MM.1S (cell line): Measurements from ENCODE around the gene PSTK.

ENCODE experiments used
- DNase-seq: peaks from one replicate; pipeline ENCODE4 v3.0.0-alpha.2; 2015
- H2AFZ ChIP-seq: fragments of 300-600 bp; sonication (generic); 2 replicates; pipeline ENCODE4 v1.6.0; 2016; ENCODE audit warnings: antibody characterized with exemption, low read length
- H3F3A ChIP-seq: fragments of 300-600 bp; sonication (generic); 2 replicates; pipeline ENCODE4 v1.6.1; 2016; ENCODE audit warnings: mild to moderate bottlenecking, antibody characterized with exemption, low read length, moderate library complexity, mixed read lengths; ENCODE audit not compliant: insufficient read depth
- H3K27ac ChIP-seq: fragments of 300-600 bp; sonication (generic); 2 replicates; pipeline ENCODE4 v1.5.1; 2016; ENCODE audit warnings: mild to moderate bottlenecking, low read length
- H3K27me3 ChIP-seq: fragments of 300-600 bp; sonication (generic); replicated peaks from 2 replicates; pipeline ENCODE4 v1.6.0; 2016; ENCODE audit warnings: low read length; ENCODE audit not compliant: insufficient read depth
- H3K36me3 ChIP-seq: fragments of 300-600 bp; sonication (generic); replicated peaks from 2 replicates; pipeline ENCODE4 v1.6.1; 2016; ENCODE audit warnings: mild to moderate bottlenecking, low read length, mixed read lengths; ENCODE audit not compliant: insufficient read depth
- H3K4me1 ChIP-seq: fragments of 300-600 bp; sonication (generic); 2 replicates; pipeline ENCODE4 v1.6.1; 2016; ENCODE audit warnings: low read length, mixed read lengths
- H3K4me2 ChIP-seq: fragments of 300-600 bp; sonication (generic); 2 replicates; pipeline ENCODE4 v1.6.0; 2016; ENCODE audit warnings: low read depth, low read length
- H3K4me3 ChIP-seq: fragments of 300-600 bp; sonication (generic); 2 replicates; pipeline ENCODE4 v1.5.1; 2016; ENCODE audit warnings: low read length, mixed read lengths
- H3K79me2 ChIP-seq: fragments of 300-600 bp; sonication (generic); 2 replicates; pipeline ENCODE4 v1.6.1; 2016; ENCODE audit warnings: mixed run types, low read length, mixed read lengths
- H3K9ac ChIP-seq: fragments of 300-600 bp; sonication (generic); 2 replicates; pipeline ENCODE4 v1.6.1; 2016; ENCODE audit warnings: low read length, mixed read lengths
- H3K9me2 ChIP-seq: fragments of 300-600 bp; sonication (generic); replicated peaks from 2 replicates; pipeline ENCODE4 v1.6.1; 2016; ENCODE audit warnings: mild to moderate bottlenecking, low read length, mixed read lengths; ENCODE audit not compliant: insufficient read depth
- H3K9me3 ChIP-seq: fragments of 300-600 bp; sonication (generic); replicated peaks from 2 replicates; pipeline ENCODE4 v1.6.1; 2016; ENCODE audit warnings: mild to moderate bottlenecking, low read length, mixed read lengths; ENCODE audit not compliant: insufficient read depth
- H4K20me1 ChIP-seq: fragments of 300-600 bp; sonication (generic); 2 replicates; pipeline ENCODE4 v1.6.1; 2016; ENCODE audit warnings: mild to moderate bottlenecking, low read length, moderate library complexity, mixed read lengths; ENCODE audit not compliant: insufficient read depth
- CTCF ChIP-seq: fragments of 300-600 bp; sonication (generic); IDR thresholded peaks from 2 replicates; pipeline ENCODE4 v1.5.1; 2016; ENCODE audit warnings: antibody characterized with exemption, low read length, mixed read lengths
- EZH2 ChIP-seq: fragments of 300-600 bp; sonication (generic); optimal IDR thresholded peaks from 2 replicates; pipeline ENCODE3; 2017; ENCODE audit warnings: low read depth, mild to moderate bottlenecking, antibody characterized with exemption, low read length, mixed read lengths
- EZH2phosphoT487 ChIP-seq: fragments of 300-600 bp; sonication (generic); IDR thresholded peaks from 2 replicates; pipeline ENCODE4 v1.6.1; 2018; ENCODE audit warnings: antibody characterized with exemption, low read length

Gene PSTK

GRCh38 chr10:122968698-122969097 lies 11.5 kb upstream of the PSTK start:
- Histone ChIP-seq H4K20me1 (no peaks in the 10 kb centered on the region), H3K27ac (no peak overlapping the region), H3K9me2 (no peaks in the 10 kb centered on the region), H3K4me3 (no peak overlapping the region), H2AFZ (no peak overlapping the region), H3K36me3 (no peaks in the 10 kb centered on the region), H3K9me3 (no peaks in the 10 kb centered on the region), H3F3A (no peaks in the 10 kb centered on the region), H3K27me3 (no peaks in the 10 kb centered on the region), H3K4me2 (no peak overlapping the region), H3K9ac (no peak overlapping the region), H3K4me1 (no peaks in the 10 kb centered on the region), H3K79me2 (no peaks in the 10 kb centered on the region)
- no peak for DNase-seq
- TF ChIP-seq EZH2phosphoT487 (no peak), CTCF (no peak), EZH2 (no peak)

GRCh38 chr10:122974023-122974422 lies 6.2 kb upstream of the PSTK start:
- Histone ChIP-seq H3K9me2 (no peaks in the 10 kb centered on the region), H3K4me3 (no peak overlapping the region), H4K20me1 (no peaks in the 10 kb centered on the region), H3K79me2 (no peaks in the 10 kb centered on the region), H3K36me3 (no peaks in the 10 kb centered on the region), H3K9ac (no peak overlapping the region), H3K27me3 (no peaks in the 10 kb centered on the region), H2AFZ (no peak overlapping the region), H3K4me2 (no peak overlapping the region), H3K4me1 (no peaks in the 10 kb centered on the region), H3F3A (no peaks in the 10 kb centered on the region), H3K27ac (no peak overlapping the region), H3K9me3 (no peaks in the 10 kb centered on the region)
- DNase-seq: no peak
- TF ChIP-seq EZH2 (no peak), EZH2phosphoT487 (no peak), CTCF (no peak)

- Histone ChIP-seq H3K36me3 (no peaks in the 10 kb centered on the region), H3F3A (no peaks in the 10 kb centered on the region), H3K9ac (no peak overlapping the region), H3K27ac (no peak overlapping the region), H3K4me1 (no peaks in the 10 kb centered on the region), H3K9me2 (no peaks in the 10 kb centered on the region), H4K20me1 (no peaks in the 10 kb centered on the region), H3K4me3 (no peak overlapping the region), H3K79me2 (no peaks in the 10 kb centered on the region), H2AFZ (no peak overlapping the region), H3K4me2 (no peak overlapping the region), H3K27me3 (no peaks in the 10 kb centered on the region), H3K9me3 (no peaks in the 10 kb centered on the region)
- TF ChIP-seq CTCF (no peak), EZH2 (no peak), EZH2phosphoT487 (no peak)
- no peak for DNase-seq
Observed at GRCh38 chr10:122974543-122975064, 5.6 kb upstream of the PSTK start.
